Pancreas (tissue), 10 donors: ENCODE measurements around the gene AFAP1L1. TPM values are rescaled to one million over a fixed set of nuclear protein-coding genes. Genes with fewer than 3 reads are reported as not detected.

ENCODE experiments used
- ATAC-seq, 4 donors: fragments of 200-7000 bp; cut with Tn5 transposase; one replicate each; pipeline versions ENCODE4 v1.8.0 to v1.9.1; 2020; ENCODE audit warnings: mild to moderate bottlenecking in 4 of 4, moderate library complexity in 4 of 4
- DNase-seq, 6 donors: peaks; one replicate each; pipeline ENCODE4 v3.0.0-alpha.2; 2020
- FAIRE-seq: peaks from 2 replicates; lab custom pipeline; 2012; peaks lifted over from hg19 to GRCh38; lab: Jason Lieb, UNC
- H3K27ac ChIP-seq, 4 donors: fragments of 200-600 bp; sonication (generic); 1 replicate in 3 of 4; 2 replicates in 1 of 4; pipeline versions ENCODE4 v1.5.0 to v1.8.0; 2020
- H3K27me3 ChIP-seq, 4 donors: fragments of 200-600 bp; one replicate each; pipeline ENCODE4 v1.8.0; 2021
- H3K36me3 ChIP-seq, 3 donors: fragments of 200-600 bp; sonication (generic) in 1 of 3; one replicate each; pipeline versions ENCODE4 v1.5.0 to v1.8.0; 2020 to 2021
- H3K4me1 ChIP-seq, 3 donors: fragments of 200-600 bp; one replicate each; pipeline ENCODE4 v1.8.0; 2021
- H3K4me3 ChIP-seq, 4 donors: fragments of 200-600 bp; sonication (generic) in 2 of 4; one replicate each; pipeline versions ENCODE4 v1.5.0 to v1.8.0; 2020 to 2021
- H3K9me3 ChIP-seq, 4 donors: fragments of 200-600 bp; one replicate each; pipeline ENCODE4 v1.8.0; 2021
- WGBS, 2 donors: extraction: QIAGEN DNeasy Blood & Tissue Kit; methylation state at CpG; one replicate each; pipeline ENCODE4 v1.1.7; 2013; 5-methylcytosine and 5-hydroxymethylcytosine counted together
- intact Hi-C, 3 donors: fragments of 100-400 bp; cut with DNase I; formaldehyde crosslinking; loops; one replicate each; pipeline versions ENCODE4 v1.11.1 to v1.14.2; 2022
- polyA plus RNA-seq, 2 donors: library from polyadenylated mRNA; stranded (reverse); fragments of 200-250 nt; gene quantifications; one replicate each; pipeline ENCODE4 v1.2.3, GENCODE V29; 2013
- total RNA-seq, 6 donors: library from RNA; stranded (reverse); fragmentation: NEBNext Ultra II Directional in 4 of 6; extraction: Animal tissue kit (Norgen Biotek cat#: 25700) in 4 of 6; gene quantifications; one replicate each; pipeline versions ENCODE4 v1.2.1 to v1.2.4, GENCODE V29; 2021 to 2023
- TF ChIP-seq, protein P1 (sequence below), 4 donors: fragments of 200-600 bp; sonication (generic) in 3 of 4; IDR thresholded peaks; one replicate each; pipeline versions ENCODE4 v1.5.0 to v1.8.0; 2021; ENCODE audit warnings: antibody characterized with exemption in 4 of 4
- donor health status: healthy with polysubstance abuse.
- donor health status: DM: no; HTN: no; CAD: no; lungs with moderate emphysema.
- donor health status: DM: no; HTN: no; CAD: no.
- donor health status: control.
- donor health status: control.
- donor health status: Bipolar disorder and iron deficiency.
- donor health status: DM: yes; HTN: yes; CAD: no.
- donor health status: DM: no; HTN: no; CAD: no.
- donor health status: DM: no; HTN: no; CAD: no.
- donor health status: DM: yes; HTN: yes; CAD: no.

The AFAP1L1 gene
- total and polyA plus RNA-seq, 8 donors, result 0.54 to 2.4 (median 1.2) TPM

DNA sequence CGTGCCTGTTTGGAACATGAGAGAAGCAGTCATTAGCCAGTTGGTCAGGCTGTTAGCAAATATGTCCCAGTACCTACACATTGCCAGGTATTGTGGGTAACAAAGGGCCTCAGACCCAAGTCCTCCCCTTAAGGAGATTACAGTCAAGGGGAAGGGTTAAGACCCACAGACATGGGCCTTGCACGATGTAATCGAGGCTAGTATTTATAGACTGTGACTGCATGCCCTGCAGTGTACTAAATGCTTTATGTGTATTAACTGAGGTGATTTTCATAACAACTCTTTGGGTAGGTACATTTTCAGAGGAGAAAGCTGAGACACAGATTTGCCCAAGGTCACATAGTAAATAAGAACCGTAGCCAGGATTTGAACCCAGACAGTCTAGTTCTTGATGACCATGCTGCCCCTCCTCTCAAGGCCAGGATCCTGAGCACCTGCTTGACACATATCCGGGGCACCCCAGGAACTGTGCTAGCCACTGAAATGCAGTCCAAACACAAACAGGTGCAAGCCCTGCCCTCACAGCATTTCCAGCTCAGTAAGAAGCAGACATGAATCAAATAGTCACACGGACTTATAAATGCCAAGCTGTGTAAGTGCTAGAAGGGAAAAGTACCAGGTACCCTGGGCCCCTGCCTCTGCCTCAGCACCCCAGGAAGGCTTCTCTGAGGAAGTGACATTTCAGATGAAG, 41.6 kb downstream of the AFAP1L1 start:
- intact Hi-C loops, result loop anchor here in 1 of 3 donors (10.0 kb wide), 1 partner anchor 122 kb away; no protein-coding TSS in a partner anchor
- H3K4me1 ChIP-seq, result no peaks in the 10 kb centered on the region
- TF ChIP-seq, protein P1, sequence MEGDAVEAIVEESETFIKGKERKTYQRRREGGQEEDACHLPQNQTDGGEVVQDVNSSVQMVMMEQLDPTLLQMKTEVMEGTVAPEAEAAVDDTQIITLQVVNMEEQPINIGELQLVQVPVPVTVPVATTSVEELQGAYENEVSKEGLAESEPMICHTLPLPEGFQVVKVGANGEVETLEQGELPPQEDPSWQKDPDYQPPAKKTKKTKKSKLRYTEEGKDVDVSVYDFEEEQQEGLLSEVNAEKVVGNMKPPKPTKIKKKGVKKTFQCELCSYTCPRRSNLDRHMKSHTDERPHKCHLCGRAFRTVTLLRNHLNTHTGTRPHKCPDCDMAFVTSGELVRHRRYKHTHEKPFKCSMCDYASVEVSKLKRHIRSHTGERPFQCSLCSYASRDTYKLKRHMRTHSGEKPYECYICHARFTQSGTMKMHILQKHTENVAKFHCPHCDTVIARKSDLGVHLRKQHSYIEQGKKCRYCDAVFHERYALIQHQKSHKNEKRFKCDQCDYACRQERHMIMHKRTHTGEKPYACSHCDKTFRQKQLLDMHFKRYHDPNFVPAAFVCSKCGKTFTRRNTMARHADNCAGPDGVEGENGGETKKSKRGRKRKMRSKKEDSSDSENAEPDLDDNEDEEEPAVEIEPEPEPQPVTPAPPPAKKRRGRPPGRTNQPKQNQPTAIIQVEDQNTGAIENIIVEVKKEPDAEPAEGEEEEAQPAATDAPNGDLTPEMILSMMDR (IDR thresholded peaks at IDR 0.05), result no peak
- H3K36me3 ChIP-seq, result no peaks in the 10 kb centered on the region
- H3K4me3 ChIP-seq, result no peak overlapping the region
- no peaks in the 10 kb centered on the region for H3K27me3 ChIP-seq
- DNase-seq (no peak), FAIRE-seq (no peak), ATAC-seq (no peak)
- WGBS, 2 donors, result 49 to 55% methylated on average over 6 of the region's 6 CpGs
- no peak overlapping the region for H3K27ac ChIP-seq
- H3K9me3 ChIP-seq, result no peaks in the 10 kb centered on the region

DNA sequence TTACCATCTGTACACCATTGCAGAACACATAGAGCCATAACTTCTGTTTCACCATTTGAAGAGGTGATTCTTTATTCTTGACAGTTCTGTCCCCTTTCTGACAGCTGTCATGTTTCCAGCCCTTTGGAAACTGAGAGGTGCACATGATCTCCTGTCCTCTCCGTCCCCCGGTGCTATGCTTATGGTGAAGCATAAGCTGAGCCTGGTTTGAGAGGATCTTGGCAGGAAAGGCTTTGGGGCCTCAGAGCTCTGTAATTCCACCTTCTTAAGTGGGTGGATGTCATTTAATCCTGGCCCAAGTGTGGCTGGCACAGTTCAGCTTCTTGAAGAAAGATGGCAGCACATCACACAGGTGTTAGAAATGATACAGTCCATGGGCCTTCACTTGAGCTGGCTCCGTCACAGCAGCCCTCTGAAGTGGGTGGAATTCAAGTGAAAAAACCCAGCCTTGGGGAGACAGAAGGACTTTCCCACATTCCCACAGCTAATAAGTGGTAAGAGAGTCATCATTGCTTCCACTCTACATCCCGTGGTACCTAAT, 43.0 kb downstream of the AFAP1L1 start:
- TF ChIP-seq, protein P1 (IDR thresholded peaks at IDR 0.05), result no peak
- no peak overlapping the region for H3K27ac ChIP-seq
- H3K36me3 ChIP-seq, result no peaks in the 10 kb centered on the region
- H3K9me3 ChIP-seq, result no peaks in the 10 kb centered on the region
- H3K4me1 ChIP-seq, result no peaks in the 10 kb centered on the region
- no peak overlapping the region for H3K4me3 ChIP-seq
- ATAC-seq, result no peak
- intact Hi-C loops, result loop anchor here in 1 of 3 donors (5.0 to 10.0 kb wide), 2 partner anchors 53 to 120 kb away; no protein-coding TSS in a partner anchor
- H3K27me3 ChIP-seq, result no peaks in the 10 kb centered on the region
- FAIRE-seq, result no peak
- WGBS, 2 donors, result 92 to 100% methylated on average over 4 of the region's 4 CpGs
- no peak for DNase-seq

DNA sequence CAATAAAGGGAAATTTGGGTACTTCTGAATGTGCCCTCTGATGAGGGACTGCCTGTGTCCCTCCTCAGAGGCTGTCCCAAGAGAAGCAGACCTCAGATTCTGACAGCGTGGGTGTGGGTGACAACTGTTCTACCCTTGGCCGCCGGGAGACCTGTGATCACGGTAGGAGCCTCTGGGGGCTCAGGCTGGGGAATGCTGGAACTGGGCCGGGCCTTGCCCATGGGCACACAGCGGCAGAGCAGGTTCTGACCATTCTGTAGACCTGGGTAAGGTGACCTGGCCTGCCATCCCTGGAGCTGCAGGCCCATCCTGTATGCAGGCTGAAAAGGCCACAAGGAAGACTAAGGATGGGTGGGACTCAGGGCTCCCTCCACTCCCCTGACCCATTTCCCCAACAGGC, 44.1 kb downstream of the AFAP1L1 start:
- no peak overlapping the region for H3K4me3 ChIP-seq
- H3K27me3 ChIP-seq, result no peaks in the 10 kb centered on the region
- DNase-seq (no peak), ATAC-seq (no peak), FAIRE-seq (no peak)
- TF ChIP-seq, protein P1 (IDR thresholded peaks at IDR 0.05), result no peak
- H3K9me3 ChIP-seq, result no peaks in the 10 kb centered on the region
- no peaks in the 10 kb centered on the region for H3K36me3 ChIP-seq
- H3K4me1 ChIP-seq, result peaks cover 6% of the 10 kb centered on the region in 3 donors
- no peak overlapping the region for H3K27ac ChIP-seq
- intact Hi-C loops, result loop anchor here in 1 of 3 donors (5.0 to 10.0 kb wide), 2 partner anchors 52 to 119 kb away; no protein-coding TSS in a partner anchor
- WGBS, 2 donors, result 74 to 88% methylated on average over 6 of the region's 6 CpGs

DNA sequence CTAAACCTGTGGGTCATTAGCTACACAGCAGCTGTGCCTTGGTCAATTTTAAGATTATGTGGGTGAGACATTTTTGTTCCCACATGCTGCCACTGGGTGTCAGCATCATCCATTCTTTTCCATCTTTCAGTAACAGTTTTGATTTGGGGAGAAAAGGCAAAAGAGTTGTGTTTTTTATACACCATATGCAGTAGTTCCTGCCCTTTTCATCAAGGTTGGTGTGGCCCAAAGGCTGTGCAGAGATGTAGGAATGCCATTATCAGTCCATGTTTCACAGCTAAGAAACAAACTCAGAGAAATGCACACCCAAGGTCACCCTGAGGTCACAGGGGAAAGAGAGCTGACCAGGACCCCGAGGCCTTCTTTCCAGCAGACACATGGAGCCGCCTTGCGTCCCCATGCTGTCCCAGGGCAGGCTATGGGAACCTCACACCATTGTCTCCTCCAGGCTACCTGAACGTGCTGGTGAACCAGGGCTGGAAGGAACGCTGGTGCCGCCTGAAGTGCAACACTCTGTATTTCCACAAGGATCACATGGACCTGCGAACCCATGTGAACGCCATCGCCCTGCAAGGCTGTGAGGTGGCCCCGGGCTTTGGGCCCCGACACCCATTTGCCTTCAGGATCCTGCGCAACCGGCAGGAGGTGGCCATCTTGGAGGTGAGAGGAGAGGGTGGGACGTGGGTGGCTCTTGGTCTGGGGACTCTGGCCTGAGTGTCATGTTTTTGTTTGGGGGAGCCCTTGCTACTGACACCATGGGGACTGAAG, 45.8 kb downstream of the AFAP1L1 start:
- TF ChIP-seq, protein P1 (IDR thresholded peaks at IDR 0.05), result peak; percentile 14 to 48 (median 42)

More for the DNA sequence above, 45.8 kb downstream of the AFAP1L1 start:
- Histone ChIP-seq H3K4me1 (peaks cover 7 to 10% (median 9%) of the 10 kb centered on the region in 3 donors), H3K4me3 (no peak overlapping the region), H3K27ac (no peak overlapping the region), H3K27me3 (no peaks in the 10 kb centered on the region), H3K36me3 (no peaks in the 10 kb centered on the region), H3K9me3 (no peaks in the 10 kb centered on the region)
- peak; percentile 67 for FAIRE-seq
- DNase-seq, result peak in 1 of 6 donors; percentile 28
- 70 to 75% methylated on average over 14 of the region's 14 CpGs for WGBS, 2 donors
- intact Hi-C loops, result loop anchor here in 1 of 3 donors (5.0 to 10.0 kb wide), 2 partner anchors 50 to 117 kb away; no protein-coding TSS in a partner anchor
- ATAC-seq, result peak in 3 of 4 donors; percentile 50 to 61 (median 58)
